Stimulated activated CD4-positive, alpha-beta T cell treated with anti-CD3 and anti-CD28 coated beads, Interleukin-1b, Interleukin-23, amount 100 ng/mL, for 48 hours (primary cell): Measurements from ENCODE around the gene UNKL.
A peak's percentile ranks its signal among the peaks of the same experiment; 100 is the strongest.

Experiments used
- DNase-seq: peaks from one replicate; pipeline ENCODE4 v3.0.0-alpha.2; 2020

The UNKL gene

DNA sequence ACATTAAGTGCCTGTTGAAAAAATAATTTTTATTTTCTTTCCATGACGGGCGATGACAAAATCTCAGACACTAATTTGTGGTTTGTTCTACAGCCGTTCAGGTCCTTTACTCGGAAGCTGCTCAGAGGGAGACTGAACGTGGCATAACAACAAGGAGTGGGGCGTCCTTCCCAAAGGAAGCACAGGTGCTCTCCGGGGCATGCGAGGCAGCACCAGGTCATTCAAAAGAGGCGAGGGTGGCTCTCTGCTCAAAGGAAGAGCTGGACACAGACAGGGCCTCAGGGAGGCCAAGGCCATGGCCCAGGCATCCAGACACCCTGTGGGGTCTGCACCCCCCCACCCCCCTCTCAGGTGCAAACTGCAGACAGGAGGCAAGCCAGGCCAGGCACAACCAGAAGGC is 16.2 kb downstream of the UNKL start:
- DNase-seq, result no peak

DNA sequence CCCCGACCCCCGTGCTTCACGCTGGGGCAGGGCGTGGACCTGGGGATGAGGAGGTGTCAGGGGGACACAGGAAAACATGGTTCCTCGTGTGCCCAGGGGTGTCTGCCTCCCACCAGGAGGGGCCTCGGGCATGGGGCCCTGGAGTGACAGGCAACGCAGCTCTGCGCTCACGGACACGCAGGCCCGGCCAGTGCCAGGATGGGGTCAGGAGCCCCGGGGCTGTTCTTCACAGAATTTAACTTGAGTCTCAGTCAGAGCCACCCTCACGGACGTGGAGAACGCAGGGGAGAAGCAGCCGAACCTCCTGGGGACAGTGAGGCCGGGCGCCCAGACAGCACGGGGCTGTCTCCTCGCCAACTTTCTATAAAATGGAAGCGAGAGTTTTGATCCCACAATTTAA is 16.7 kb downstream of the UNKL start:
- no peak for DNase-seq

DNA sequence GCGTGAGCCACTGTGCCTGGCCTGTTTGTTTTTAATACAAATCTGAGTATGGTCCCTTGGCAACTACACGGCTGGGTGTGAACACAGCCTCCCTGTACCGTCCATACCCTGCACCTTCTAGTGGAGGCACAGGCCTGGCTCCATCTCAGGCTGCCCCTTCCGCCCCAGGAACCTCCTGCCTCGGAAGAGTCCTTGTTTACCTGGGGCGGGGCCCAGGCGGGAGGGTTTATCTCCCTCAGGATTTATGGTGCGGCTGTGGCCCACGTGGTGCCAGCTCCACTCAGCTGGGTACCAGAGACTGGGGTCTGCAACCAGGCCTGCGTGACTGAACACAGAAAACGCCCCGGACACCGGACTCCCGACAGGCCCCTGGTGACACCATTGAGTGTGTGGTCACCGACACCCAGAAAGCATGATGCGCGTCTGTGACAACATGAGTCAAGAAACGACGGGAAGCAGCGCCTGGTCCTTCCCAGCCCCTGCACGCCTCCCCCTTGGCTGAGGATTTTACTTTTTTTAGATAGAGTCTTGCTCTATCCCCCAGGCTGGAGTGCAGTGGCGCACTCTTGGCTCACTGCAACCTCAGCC is 19.0 kb downstream of the UNKL start:
- DNase-seq, result no peak

DNA sequence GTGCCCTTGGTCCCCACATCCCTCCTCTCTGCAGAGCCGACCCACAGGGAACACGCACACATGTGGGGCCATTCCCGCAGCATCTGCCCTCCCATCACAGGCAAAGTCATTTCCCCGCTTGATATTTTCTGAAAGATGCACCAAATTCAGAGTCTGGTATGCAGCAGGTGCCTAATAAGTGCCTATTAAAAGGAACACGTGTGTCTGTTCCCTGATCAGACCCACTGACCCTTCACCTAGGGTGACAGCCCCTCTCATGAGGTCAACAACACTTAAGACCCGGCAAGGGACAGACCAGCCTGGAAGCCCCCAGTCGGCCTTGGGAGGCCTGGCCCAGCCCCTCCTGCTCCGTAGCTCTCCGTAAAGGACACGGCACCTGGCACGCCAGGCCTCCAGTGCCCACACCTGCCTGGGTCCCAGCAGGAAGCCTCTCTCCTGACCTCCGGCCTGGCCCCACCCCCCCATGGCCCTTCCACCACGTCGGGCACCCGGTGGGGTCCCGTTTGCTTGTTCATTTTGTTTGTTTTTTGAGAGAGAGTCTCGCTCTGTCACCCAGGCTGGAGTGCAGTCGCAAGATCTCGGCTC is 20.0 kb downstream of the UNKL start:
- no peak for DNase-seq

DNA sequence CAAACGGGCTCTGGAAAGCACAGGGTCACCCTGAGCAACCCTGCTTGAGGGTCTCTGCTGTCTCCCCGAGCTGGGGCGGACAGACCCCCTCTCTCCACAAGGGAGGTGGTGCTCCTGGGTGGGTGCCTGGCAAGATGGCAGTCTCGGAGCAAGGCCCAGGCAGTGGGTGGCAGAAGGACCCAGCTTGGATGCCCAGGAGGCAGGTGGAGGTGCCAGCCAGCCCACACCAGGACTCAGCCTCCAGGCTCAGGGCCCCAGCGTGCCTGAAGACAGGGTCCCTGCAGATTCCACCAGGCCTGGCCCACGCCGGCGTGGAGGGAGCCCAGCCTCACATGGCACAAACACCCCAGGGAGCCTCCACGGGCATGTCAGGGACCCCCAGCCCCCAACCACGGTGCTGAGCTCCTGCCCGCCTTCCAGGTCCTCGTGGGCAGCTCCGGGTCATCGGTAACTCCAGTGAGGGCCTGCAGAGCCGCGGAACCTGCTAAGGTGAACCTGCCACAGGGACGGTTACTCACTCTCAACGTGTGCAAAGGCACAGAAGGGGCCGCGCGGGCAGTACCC is 20.8 kb downstream of the UNKL start:
- no peak for DNase-seq

DNA sequence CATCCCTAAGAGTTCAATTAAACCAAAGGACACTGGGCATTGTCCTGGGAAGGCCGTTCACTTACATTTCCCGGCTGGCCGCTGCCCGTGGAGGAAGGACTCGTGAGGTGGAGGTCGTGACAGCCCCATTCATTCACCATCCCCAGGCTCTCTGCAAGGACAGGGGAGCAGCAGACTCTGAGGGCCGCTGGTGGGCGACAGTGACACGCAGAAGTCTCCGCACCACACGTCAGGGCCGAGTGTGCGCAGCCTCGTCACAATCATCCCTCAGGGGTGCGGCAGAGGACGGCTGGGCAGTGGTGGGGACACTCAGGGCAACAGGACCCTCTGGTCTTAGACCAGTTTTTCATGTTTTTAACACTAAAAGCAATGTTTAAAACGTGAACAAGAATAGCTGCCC is 21.7 kb downstream of the UNKL start:
- DNase-seq, result no peak

DNA sequence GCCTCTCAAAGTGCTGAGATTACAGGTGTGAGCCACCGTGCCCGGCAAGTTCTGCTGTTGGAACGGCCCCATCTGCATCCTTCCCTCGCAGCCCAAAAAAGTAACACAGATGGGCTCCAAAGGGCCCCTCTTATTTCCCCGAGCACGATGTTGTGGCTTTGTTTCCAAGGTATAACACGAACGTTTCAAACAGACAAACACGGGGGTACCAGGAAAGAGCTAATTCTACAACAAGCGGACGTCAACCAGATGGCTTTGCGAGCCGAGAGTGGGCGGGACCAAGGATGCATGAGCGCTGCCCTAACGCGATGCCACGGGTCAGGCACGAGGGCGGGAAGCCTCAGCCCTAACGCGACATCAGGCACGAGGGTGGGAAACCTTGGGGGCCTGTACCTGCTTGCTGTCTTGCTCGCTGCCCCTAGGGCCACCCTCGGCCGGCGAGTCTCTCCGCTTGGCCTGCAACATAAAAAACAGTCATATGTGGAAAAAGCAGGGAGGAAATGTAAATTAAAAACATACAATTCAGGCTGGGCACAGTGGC is 24.2 kb downstream of the UNKL start:
- no peak for DNase-seq

DNA sequence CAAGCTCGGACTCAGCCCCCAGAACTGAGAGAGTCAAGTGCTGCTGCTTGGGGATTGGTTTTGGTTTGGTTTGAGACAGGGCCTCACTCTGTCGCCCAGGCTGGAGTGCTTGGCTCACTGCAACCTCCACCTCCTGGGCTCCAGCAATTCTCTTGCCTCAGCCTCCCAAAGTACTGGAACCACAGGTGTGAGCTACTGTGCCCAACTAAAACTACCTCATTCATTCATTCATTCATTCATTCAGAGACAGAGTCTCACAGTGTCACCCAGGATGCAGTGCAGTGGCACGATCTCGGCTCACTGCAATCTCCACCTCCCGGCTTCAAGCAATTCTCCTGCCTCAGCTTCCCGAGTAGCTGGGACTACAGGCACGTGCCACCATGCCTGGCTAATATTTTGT is 24.7 kb downstream of the UNKL start:
- DNase-seq, result no peak

DNA sequence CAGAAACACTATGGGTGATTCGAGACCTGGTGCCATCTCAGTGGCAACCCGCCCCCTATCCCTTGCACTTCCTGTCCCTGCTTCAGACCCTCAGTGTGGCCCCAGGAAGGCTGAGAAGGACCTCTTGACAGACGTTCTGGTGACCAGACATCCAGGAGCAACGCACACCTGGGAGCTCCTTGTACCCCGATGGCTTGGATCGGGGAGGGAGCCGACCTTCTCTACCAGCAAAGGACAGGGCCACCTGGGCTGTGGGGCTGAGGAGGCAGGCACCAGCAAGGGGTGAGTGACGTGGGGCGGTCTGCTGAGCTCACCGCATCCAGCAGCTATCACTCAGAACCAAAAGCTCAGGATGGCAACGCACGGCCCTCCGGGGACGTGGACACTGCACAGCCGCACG is 27.2 kb downstream of the UNKL start:
- DNase-seq, result no peak

DNA sequence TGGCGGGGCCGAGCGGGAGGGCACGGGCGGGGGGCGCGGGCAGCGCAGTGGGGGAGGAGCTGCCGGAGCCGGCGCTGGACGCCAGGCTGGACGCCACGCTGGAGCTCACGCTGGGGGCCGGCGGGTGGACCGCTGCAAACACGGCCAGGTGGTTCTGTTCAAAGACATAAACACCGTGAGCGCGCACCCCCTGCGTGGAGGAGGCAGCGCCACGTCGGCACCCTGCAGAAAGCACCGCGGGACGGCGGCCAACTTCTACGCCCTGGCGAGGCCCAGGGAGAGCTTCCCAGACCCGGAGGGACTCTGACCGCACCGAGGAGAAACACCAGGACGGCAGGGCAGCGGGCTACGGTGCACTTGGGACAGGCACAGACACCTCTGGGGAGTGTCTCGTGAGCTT is 29.3 kb downstream of the UNKL start:
- no peak for DNase-seq

DNA sequence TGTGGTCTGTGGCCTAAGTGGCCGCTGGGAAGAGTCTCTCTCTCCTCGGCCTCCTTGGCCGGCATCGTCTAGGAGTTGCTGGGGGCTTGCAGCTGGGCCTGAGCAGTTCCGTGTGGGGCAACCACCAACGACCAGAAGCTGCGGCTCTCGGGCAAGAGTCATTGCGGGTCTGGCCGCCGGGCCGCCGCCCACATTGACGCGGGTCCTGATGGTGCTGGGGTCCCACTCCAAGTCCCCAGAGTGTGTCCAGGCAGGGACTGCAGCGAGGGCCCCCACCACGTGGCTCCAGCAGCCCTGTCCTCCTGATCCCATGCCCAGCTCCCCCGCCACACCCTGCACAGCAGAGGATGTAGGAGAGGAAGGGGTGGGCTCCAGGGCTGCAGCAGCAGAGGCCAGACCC is 30.9 kb downstream of the UNKL start:
- no peak for DNase-seq

DNA sequence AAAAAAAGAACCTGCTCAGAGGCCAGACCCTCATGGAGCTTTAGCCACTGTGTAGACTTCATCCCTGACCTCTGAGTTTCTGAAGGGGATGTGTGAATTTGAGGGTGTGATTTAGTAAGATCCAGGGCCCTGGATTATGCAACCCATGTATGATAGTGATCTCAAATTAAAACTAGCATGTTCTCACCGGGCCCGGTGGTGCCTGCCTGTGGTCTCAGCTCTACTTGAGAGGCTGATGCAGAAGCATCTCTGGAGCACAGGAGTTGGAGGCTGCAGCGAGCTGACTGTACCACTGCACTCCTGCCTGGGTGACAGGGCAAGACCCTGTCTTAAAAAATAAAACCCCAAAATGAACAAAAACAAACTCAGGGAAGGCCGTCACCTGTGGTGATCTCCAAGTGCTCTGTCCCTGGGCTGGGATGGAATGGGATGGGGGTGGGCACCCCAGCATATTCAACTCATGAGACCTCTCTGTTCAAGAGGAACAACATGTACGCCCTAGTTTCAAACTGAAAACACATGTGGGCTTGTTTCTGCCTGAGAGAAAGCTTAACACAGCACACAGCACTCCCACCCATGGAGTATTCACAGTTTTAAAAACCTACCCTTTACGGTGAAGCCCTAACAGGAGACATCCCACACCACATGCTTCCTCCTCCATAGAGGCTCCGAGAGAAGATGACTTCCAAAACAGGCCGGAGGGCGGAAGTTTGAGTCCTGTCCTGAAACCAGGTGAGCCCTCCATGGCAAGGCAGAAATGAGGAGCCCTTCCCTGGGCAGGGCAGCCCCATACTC is 32.7 kb downstream of the UNKL start:
- no peak for DNase-seq

DNA sequence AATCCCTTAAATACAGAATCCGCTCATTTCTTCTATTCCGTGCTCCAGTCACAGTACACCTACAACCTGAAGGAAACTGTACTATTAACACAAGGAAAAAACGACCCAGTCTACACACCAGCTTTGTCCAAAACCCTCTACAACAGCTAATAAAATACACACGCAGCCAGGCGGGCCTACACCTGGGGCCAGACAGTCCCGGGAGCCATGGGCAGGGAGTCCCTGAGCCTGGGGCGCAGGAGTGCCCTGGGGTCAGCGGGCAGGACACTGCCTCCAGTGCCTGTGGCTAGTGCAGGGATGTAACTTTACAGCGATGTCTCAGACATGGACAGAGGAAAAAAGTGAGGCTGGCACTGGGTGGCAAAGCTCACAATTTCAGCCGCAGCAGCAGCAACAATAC is 34.3 kb downstream of the UNKL start:
- DNase-seq, result no peak

DNA sequence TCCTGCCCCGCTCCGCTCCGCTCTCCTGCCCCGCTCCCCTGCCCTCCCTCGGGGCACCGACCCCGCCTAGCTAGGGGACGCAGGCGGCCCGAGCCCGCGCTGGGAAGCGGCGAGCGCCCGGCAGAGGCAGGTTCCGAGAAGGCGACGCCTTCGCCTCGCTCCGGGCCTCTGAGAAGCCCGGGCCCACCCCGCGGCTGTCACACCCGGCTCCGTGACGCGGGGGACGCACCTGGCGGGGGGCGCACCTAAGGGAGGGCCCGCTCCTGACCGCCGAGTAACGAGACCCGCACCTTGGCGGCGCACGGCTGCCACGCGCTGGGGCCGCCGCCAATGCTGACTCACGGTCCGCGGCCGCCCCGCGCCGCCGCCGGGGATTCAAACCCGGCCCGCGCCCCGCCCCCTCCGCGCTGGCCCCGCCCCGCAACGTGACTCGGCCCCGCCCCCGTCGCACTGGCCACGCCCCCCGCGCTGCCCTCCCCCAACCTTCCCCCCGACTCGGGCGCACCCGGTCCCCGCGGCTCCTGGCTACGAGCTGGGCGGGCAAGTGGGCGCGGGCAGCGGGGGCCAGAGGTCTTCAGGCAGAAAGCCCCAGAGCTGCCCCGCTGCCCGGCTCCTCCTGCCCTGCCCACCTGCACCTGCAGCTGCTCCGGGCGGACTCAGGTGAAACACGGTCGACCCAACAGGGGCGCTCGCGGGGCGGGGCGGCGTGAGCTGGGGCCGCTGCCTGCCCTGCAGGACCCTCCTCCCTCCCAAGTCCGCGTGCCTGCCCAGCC is 35.0 kb downstream of the UNKL start:
- peak; percentile 66 for DNase-seq

DNA sequence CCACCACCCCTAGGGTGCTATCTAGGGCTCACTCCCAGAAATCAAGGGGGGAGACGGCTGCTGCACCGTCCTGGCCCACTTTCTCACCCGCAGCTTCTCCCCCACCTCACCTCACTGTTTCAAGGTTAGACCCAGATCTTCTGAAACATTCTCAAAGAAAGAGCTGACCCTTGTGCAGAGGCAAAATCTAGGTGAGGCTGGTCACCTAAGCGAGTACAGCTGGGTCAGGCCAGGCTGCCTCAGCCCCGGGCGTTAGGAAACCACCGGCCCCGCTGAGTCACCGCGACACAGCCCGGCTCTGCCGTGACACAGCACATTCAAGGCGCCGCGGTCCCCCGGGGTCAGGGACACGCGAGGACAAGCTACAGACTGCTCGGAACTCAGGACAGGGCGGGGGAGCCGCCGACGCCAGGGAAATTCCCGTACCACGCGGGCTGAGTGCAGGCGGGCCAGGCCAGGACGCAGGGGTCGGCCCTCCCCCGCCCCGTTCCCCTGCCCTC is 35.6 kb downstream of the UNKL start:
- DNase-seq, result peak; percentile 72

DNA sequence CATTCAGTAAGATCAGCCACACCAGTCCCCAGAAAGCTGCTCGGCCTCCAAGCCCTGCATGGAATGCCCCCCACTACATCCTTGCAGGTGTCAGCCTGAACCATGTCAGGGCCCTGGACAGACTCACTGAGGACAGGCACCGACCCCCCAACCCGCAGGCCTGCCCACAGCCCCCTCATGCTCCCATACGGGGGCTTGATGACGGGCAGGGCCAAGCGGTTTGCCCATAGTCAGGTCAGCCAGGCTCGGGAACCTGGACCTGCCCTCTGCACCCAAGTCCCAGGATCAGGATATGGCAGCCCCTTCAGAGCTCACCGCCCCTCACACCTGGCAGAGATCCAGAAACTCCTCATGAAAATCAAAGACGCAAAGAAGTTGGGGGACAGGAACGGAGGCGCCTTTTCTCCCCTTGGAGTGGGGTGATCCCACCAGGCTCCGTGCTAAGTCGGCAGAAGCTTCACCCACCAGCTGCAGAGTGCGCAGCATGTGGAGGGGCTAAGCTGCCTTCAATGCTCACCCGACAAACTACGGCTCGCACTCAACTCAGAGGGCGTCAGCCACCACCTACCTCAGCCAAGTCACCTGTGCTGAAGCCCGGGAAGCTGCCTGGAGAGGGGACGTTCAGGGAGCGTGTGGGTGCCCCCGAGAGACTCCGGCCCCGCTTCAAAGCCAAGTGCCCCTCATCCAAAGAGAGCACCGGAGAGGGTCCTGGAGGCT is 36.3 kb downstream of the UNKL start:
- DNase-seq, result no peak

DNA sequence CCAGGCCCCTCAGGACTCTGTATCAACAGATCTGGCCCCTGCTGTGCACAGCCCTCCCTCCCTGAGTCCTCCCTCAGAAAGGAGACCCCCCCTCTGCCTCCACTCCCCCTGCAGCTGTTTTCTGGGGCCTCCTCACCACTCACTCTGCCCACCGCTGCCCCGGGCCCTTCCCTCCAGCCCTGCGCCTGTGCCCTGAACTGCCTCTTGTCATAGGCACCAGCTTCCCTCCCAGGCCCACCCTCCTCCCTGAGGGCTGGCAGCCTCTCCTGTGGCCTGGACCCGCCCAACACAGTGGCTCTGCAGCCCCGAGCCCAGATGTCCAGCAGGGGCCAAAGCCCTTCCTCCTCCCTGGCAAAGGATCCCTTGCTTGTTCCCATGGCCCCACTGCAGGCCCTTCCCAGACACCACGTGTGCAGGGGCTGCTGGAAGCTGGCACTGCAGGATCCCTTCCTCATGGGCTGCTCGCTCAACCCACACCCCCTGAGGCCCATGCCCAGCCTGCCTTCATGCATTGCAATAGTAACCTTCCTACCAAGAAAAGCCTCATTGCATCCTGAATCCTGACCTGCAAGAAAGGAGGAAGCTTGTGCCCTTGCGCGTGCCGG is 37.0 kb downstream of the UNKL start:
- no peak for DNase-seq

DNA sequence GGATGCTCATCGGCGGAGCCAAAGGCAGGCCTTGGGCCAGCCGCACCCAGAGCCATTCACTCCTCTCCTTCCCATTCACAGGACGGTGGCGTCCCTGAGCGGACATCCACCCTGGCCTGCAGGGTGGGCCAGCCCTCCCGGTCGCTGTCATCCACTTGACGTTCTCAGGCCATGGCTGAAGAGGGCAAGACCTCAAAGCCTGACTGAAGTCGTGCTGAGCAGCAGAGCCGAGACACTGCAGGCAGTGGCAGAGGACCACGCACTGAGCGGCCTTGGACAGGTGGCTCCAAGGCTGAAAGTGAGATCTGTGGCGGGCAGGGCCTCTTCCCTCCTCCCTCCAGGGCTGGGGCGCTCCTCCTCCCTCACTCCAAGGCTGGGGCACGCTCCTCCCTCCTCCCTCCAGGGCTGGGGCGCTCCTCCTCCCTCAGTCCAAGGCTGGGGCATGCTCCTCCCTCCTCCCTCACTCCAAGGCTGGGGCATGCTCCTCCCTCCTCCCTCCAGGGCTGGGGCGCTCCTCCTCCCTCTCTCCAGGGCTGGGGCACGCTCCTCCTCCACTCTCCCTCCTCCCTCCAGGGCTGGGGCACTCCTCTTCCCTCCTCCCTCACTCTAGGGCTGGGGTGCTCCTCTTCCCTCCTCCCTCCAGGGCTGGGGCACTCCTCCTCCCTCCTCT is 38.6 kb downstream of the UNKL start:
- no peak for DNase-seq

DNA sequence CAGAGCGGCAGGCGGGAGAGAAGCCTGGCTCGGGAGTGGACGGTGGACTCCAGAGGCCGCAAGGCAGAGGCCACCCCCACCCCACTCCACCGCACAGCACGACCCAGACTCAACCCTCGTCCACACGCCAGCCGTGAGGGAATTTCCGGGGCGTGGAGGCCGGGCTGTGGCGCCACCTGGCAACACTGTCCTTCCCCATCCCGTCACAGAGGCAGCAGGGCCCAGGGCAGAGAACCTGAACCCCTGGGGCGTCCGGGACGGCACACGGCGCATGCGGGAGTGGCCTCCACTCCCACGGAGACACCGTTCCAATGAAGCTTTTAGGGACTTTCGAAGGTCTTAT is 39.2 kb downstream of the UNKL start:
- no peak for DNase-seq

DNA sequence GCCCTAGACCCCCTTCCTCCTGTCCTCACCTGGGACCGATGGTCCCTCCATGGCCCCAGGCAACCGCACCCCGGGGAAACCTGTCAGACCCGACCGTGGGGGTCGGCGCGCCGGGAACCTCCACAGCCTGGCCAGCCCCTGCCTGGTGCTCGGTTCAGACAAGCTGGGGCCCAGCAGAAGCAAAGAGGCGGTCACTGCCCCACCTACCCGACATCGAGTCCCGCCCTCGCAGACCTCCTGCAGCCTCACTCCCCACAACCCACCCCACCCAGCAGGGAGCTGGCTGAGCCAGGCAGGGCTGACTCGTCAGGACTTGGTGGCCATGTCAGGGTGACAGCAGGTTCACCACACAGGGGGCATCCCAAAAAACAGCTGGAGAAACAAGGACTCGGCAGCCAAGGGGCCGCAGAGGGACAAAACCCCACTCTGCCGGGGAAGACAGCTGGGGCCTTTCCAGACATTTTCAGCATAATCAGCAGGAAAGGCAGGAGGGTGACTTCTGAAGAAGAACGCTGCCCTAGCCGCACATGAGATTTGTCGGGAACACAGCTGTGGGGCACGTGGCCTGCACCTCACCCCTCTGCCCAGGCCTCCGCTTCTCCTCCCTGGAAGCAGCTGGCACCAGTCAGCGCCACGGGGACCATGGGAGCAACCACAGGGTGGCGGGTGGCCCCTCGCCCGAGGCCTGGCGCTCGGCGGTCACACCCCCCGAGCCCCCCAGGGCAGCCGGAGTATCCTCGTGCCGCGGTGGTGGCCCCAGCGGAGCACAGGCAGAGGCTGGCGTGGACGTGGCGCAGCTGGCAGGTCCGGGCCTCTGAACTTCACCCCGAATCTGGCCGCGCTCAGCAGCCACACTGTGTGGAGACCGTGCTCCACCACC is 39.8 kb downstream of the UNKL start:
- DNase-seq, result no peak
